Adipose tissue (tissue), 3 donors: ENCODE measurements around the gene SLC12A4. TPM values are rescaled to one million over a fixed set of nuclear protein-coding genes. Genes with fewer than 3 reads are reported as not detected.

Source experiments
- H3K27ac ChIP-seq: one replicate; pipeline ENCODE4 v1.5.1; 2013; ENCODE audit warnings: low read depth, low read length
- WGBS, 3 donors: extraction: QIAGEN DNeasy Blood & Tissue Kit; methylation state at CpG; one replicate each; pipeline ENCODE4 v1.1.7; 2013; 5-methylcytosine and 5-hydroxymethylcytosine counted together
- polyA plus RNA-seq, 3 donors: library from polyadenylated mRNA; stranded (reverse); fragments of 200-250 nt; gene quantifications; one replicate each; pipeline ENCODE4 v1.2.3, GENCODE V29; 2013
- donor health status: healthy with polysubstance abuse.
- donor health status: Bipolar disorder and iron deficiency.
- donor health status: healthy.

Gene SLC12A4
- polyA plus RNA-seq, 3 donors: 13.2 to 56.9 (median 44.4) TPM

DNA sequence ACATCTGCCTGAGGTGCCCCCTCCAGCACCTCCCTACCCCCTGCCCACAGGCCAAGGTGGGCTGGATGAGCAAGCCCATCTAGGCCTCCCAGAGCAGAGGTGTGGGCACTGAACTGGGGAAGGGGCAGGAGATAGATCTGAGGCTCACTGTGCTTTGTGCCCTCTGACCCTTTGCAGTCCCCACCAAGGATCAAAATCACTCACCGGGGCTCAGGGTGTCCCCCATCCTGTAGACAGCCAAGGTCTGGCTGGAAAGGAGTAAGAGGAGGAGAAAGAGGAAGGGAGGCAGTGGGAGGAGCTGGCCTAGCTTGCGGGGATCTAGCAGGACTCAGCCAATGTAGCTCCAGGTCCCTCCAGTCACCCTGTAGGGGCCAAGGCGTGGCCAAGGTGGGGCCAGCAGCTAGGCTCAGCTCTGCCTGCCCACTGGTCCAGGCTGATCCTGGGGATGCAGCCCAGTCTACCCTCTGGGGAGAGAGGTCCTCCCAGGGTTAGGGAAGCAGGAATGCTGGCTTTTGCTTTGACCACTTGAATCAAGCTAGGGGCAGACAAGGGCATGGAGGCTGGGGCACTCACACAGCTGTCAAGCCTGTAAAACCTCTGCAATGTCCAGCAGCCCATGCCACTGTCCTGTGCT, 1.8 kb downstream of the SLC12A4 start:
- no peak overlapping the region for H3K27ac ChIP-seq
- 36 to 79% (median 45%) methylated on average over 3 of the region's 3 CpGs for WGBS, 3 donors

DNA sequence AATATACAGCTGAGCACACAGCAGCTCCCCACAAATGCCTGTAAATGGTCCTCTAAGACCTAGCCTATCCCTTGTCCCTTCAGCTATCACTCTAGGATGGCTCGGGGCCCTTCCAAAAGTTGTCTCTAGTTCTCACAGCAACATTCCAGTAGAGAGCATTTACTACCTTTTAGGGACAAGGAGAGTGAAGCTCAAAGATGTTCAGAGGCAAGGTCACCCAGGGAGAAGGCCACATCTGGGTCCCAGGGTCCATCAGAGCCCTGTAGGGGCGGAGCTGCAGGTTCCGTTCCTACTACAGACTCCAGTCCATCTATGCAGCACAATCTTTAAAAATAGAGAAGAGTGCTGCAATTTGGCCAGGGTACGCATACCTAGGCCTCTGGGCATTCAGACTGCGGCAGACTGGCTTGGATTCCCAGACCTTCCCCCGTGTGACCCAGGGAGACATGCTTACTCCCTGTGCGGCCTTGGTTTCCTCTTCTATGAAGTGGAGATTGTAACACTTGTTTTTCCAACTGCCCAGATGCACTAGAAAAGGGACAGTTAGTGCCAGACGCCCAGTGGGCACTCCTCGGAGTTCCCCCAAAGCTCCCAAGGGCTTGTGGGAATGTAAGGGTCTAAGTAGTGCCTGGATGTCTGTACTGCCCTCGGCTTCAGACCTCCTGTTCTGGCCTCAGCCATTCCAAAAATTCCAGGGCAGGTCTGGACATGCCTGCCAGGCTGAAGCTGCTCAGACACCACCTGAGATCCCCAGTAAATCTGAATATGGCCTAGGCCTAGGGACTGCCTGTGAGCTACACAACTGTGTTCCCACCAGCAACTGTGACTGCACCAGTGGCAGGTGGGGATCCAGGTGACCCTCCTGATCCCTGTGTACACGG, 2.5 kb downstream of the SLC12A4 start:
- H3K27ac ChIP-seq: no peak overlapping the region
- 66 to 83% (median 71%) methylated on average over 11 of the region's 11 CpGs for whole genome bisulfite sequencing, 3 donors

DNA sequence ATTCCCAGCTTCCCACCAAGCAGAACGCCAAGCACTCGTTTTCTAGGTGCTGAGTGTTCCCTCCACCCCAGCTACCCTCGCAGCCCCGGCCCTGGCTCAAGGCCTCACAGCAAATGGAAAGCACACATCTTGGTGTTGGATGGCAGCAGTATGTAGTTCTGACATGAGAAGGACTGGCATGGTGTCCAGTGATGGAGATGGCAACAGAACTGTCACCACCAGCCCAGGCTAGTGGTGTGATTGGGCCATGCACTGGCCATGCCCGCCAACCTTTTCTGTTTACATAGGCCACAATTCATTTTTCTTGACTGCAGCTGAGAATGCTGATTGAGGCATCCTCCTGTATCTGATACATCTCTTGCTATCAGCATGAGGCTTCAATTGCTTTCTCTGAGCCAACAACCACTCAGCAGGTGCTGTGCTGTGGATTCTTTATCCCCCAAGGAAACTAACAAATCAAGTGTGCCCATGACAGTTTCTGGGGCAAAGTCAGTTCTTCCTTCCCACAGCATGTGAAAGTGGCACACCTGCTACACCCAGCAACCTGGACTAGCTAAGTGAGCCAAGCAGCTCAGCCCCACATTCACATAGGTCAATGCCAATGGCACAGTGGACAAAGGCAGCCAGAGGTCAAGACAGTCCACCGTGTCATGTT, 3.8 kb downstream of the SLC12A4 start:
- H3K27ac ChIP-seq: no peak overlapping the region
- 85 to 89% (median 85%) methylated on average over 6 of the region's 6 CpGs for WGBS, 3 donors

DNA sequence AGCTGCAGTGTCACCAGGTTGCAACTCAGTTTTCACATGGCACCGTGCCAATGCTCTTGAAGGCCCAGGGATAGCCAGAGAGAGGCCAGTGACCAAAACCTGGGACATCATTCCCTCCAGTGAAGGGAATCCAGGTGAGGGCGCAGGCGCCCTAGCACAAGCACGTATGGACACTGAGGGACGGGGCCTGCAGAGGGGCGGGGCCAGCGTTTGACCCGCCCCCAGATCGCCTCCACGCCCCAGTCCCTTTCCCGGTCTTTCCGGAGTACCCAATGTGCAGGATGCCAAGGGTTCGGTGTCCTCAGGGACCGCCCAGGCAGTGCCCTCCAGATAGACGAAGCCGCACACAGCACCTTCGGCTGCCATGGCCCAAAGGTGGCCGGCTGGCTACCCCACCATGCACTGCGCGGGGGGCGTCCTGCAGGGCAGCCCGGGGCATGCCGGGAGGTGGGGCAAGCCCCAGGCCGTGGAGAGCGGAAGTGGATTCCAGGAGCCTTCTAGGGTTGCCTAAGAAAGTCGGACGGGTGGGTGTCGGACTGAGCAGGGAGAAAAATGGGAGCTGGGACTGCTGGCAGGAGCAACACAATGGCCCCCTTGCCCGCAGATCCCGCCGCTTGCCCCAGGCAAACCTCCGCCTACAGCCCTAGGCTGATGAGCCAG, 4.6 kb downstream of the SLC12A4 start:
- 49 to 66% (median 51%) methylated on average over 32 of the region's 32 CpGs for WGBS, 3 donors
- H3K27ac ChIP-seq: no peak overlapping the region

DNA sequence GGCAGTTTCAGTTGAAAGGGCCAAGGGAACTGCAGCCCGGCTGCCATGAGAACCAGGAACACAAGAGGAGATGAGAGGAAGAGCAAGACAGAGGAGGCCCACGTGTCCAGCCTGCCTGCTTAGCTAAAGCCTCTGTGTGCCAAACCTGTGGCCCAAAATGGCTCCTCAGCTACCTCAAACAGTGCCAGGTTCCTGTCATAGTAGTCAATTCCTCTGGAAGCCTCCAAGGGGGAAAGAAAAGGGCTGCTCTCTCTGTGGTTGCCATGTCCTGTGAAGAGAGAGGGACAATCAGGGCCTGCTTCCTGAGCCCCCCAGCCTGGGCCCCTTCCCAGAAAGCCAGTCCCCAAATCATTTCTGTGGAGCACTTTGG, 5.2 kb downstream of the SLC12A4 start:
- no peak overlapping the region for H3K27ac ChIP-seq
- WGBS, 3 donors: 57 to 75% (median 59%) methylated on average over 2 of the region's 2 CpGs

DNA sequence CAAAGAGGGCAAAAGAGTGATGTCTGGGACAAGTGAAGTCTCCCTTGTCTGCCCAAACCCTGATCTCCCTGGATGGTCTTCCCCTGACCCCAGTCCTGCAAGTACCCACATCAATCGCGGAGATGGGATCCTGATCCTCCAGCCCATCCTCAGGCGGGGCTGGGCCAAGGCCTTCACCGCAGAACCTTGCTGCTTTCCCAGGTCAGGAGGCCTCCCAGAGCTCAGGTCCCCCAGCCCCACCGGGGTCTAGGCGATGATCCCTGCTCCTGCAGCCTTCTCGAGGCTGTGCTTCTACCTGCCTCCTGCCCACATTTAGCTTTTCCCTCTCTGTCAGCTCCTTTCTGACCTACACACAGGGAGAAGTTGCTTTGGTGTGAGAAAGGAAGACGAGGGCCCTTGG, 6.3 kb downstream of the SLC12A4 start:
- no peak overlapping the region for H3K27ac ChIP-seq
- 91 to 93% (median 92%) methylated on average over 8 of the region's 8 CpGs for WGBS, 3 donors

DNA sequence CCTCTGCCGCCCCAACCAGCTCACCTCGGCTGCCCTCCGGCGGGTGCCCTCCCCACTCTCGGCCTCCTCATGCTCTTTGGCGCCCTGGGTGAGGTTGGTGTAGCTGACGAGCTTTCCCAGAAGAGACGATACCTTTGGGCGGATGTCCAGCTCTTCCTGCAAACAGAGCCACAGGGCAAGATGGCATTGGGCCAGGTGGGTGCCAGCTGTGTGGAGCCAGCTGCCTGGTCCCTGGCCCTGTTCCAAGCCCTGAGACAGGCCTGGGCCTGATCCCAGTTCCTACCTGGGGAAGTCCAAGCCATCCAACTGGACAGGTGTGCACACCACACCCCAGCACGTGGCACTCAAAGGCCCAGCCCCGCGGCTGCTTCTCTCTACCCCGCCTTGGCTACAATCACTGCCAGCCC, 6.9 kb downstream of the SLC12A4 start:
- H3K27ac ChIP-seq: no peak overlapping the region
- 29 to 87% (median 84%) methylated on average over 13 of the region's 13 CpGs for WGBS, 3 donors

DNA sequence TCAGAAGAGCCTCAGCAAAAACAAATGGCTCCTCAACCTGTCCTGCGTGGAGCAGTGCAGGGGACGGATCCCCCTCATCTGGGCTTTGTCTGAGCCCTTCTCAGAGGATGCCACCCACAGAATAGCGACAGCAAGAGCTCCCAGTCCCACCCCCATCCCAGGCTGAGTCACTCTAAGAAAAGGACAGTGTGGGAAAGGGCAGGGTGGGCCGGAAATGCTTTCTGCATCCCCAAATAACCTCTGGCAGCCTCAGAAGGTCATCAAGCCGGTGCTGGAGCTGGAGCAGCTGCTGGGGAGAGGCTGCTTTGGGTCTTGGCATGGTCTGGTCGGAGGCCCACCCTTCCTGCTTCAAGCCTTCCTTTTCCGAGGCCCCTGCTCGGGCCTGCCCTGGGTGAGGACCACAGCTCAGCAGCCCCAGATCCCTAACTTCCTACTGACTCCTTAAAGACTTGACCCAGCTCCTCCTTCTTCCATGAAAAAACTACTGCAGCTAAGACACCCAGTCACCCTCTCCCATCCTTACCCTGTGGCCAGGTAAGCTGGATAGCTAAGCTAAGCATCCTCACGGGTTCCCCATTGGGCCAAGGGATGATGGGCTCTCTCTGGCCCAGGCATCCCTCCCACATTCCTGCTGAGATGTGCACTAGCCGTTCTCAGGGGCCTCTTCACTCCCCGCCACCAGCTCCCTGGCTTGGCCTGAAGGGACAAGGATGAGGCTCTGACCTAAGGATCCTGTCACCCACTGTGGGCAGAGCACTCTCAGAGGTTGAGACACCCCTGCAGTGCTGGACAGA, 8.7 kb downstream of the SLC12A4 start:
- peak overlapping the region; percentile 46 for H3K27ac ChIP-seq
- WGBS, 3 donors: 43 to 75% (median 56%) methylated on average over 11 of the region's 11 CpGs

DNA sequence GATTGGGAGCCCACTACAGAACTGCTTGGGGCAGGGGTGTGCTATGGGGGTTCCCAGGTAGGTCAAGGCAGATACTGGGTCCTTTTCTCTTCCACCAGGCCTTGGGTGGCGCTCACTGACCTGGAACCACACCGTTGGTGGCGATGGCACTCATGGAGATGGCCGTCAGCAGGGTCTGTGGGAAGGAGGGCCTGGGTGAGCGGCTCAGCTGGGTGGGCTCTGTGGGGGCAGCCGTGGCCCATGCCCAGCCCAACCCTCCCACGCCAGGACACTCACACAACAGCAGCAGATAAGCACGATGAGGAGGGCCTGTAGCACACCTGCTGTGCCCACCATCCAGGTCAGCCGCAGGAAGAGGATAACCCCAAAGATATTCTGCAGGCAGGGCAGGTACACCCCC, 10.8 kb downstream of the SLC12A4 start:
- 94 to 98% (median 96%) methylated on average over 9 of the region's 9 CpGs for WGBS, 3 donors

DNA sequence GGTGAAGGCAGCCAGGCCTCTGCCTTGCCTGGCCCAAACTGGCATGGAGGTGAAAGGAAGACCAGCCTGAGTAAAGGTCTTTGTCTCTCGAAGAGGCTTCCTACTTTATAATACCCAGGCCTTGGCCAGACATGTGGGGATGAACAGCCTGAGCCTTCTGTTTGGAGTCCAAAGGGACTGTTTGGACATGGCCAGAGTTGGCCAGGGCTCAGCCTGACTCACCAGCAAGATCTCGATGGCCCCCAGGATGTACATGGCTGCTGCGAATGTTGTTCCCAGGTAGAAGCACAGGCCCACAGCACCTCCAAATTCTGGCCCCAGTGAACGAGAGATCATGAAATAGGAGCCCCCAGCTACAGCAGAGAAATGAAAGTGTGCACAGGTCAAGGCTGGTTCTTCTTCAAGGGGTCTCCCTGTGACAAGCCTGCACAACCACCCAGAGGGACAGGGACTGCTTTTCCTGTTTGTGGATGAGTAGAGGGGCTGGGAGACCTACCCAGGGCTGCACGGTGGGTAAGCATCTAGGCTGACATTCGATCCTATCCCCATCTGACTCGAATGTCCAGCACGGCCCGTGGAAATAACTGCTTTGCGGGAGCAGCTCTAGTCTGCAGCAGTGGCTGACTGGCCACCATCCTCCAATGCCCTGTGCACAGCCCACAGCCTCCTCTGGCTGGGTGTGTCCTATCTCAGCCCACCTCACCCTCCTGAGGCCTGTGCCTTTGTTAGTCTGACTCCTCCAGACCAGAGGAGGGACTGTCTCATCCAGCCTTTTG, 13.8 kb downstream of the SLC12A4 start:
- WGBS, 3 donors: 78 to 92% (median 88%) methylated on average over 10 of the region's 10 CpGs

More for the DNA sequence above, 10.8 kb downstream of the SLC12A4 start:
- no peak overlapping the region for H3K27ac ChIP-seq

DNA sequence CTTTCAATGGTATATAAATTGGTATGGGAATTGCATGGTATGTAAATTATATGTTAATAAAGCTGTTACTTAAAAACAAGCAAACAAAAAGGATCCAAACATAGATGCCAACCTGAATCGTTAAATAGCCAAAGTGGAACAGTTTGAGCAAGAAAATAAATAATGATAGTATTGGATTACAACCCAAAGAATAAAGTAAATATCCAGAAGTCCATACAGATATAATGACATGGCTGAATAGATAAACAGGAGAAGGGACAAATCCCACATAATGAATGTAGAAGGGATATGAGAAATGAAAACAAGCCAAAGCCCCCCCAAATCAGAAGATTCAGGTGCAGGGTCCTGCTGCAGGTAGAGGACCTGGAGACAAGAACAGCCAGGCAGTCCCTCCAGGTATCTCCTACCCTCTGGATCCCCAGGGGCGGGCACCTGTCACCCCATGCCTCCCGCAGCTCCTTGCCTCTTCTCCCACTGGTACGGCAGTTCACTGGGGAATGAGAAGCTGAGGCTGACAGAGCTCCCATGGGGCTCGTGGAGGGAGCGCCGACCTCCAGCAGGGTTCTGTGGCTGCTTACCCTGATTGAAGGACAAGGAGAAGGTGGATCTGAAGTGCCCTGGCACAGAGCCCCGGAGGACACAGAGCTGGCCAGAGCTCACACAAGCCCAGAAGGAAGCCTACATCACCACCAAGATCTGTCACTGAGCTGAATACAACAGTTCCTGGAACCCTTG, 14.6 kb downstream of the SLC12A4 start:
- WGBS, 3 donors: 85 to 92% (median 90%) methylated on average over 8 of the region's 8 CpGs
- H3K27ac ChIP-seq: no peak overlapping the region

More for the DNA sequence above, 13.8 kb downstream of the SLC12A4 start:
- H3K27ac ChIP-seq: no peak overlapping the region

DNA sequence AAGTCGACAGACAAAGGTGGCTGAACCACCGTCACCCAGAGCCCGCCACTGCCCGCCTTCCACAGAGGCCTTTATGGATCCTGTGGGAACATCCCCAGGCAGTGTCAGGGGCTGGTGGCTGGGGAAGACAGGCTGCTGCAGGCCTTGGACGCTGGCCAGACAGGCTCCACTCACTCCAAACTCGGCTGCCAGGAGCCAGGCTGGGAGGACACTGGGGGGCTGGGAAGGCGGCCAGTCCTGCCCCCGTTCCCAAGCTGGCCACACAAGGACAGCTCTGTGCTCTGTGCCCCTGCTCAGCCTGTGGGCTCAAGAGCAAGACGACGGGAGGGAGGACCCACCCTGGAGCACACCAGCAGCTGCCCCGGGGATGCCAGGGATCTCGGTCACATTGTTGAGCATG, 17.0 kb downstream of the SLC12A4 start:
- no peak overlapping the region for H3K27ac ChIP-seq

DNA sequence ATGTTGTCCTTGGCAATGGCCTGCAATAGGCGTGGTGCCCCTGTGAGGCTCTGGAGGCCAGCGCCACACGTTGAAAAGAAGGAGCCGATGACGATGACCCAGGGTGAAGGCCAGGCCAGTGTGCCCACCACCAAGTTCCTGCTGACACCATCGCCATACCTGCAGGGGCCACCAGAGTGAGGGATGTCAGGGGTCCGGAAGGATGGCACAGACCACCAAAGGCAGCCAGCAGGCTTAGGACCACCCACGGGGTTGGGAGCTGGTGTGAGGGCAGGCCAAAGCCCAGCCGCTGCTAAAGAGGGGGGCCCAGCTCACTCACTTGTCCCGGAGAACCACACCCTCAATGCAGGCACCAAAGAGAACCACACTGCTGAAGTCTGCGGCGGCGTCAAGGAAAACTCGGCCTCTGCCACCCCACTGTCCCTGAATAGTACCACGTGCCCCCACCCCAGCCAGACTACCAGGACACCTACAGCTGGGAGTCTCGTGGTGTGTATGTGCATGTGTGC, 18.0 kb downstream of the SLC12A4 start:
- no peak overlapping the region for H3K27ac ChIP-seq
- 86 to 92% (median 87%) methylated on average over 16 of the region's 16 CpGs for WGBS, 3 donors

More for the DNA sequence above, 17.0 kb downstream of the SLC12A4 start:
- 52 to 65% (median 64%) methylated on average over 12 of the region's 12 CpGs for WGBS, 3 donors

DNA sequence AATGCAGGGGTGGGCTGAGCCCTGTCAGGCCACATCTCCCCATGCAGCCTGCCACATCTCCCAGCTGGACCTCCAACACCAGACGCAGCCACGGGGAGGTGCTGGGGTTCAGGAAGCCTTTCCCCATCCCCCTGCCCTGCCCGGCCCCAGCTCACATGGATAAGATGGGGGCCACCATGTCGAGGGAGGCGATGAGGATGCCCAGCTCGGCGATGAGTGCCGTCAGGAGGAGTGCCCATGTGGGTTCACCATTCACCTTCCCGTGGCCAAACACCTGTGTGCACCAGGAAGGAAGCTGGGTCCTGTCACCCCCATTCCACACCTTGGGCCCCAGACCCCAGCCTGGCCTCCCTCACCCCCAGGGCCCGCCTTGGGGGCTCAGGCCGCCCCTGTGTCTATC, 18.8 kb downstream of the SLC12A4 start:
- WGBS, 3 donors: 87 to 92% (median 89%) methylated on average over 9 to 11 of the region's 11 CpGs
- H3K27ac ChIP-seq: no peak overlapping the region

DNA sequence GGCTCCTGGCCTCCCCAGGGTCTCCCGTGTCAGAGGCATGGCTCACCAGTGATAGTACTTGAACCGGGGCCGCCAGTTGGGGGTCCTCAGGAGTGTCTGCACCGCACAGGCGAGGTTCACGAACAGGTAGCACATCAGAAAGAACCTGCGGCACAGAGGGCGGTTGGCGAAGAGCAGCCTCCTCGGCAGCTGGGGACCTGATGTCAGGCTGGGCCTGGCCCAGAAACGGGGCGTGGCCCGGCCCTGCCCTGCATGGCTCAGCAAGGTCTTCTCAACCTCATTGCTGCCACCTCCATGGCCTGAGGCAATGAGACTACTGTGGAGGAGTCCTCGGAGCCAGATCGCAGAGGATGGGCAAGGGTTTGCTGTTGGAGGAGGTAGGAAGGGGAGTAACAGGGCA, 20.4 kb downstream of the SLC12A4 start:
- H3K27ac ChIP-seq: no peak overlapping the region

DNA sequence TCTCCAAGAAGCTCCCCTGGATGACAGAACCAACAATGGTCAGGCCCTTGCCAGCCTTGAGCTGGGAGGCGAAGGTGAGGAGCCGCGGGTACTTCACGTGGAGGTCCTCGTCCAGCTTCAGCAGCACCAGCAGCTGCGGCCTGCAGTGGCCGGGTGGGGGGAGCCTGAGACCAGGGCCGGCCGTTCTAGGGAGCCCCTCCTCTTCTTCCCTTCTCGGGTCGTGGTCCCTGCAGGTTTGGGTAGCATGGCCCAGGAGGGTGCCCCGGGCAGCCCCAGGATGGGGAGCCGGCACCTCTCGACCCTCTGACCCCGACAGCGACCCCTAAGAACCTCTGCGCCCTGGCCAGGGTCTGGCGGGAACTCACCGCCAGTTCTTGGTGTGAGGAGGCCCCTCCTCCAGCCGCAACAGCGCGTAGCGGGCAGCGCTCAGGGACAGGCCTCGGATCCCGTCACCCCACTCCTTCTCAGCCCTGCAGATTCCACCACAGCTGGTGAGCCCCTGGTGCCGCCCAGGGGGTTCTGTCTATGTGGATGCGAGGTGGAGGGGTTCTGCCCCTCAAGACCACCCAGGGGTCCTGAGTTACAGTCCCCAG, 21.4 kb downstream of the SLC12A4 start:
- WGBS, 3 donors: 90 to 95% (median 94%) methylated on average over 24 to 28 of the region's 28 CpGs
- H3K27ac ChIP-seq: no peak overlapping the region

More for the DNA sequence above, 20.4 kb downstream of the SLC12A4 start:
- 92 to 94% (median 93%) methylated on average over 15 of the region's 15 CpGs for WGBS, 3 donors
